D721Med (cell line): ENCODE data around the gene PRSS22.
"Not testable (repeated sequence)": the region's sequence is repeated elsewhere in the genome, so short reads cannot be mapped to it uniquely, and the experiment has no call there.

Experiments used
- DNase-seq: peaks from one replicate; pipeline ENCODE4 v3.0.0; 2011; ENCODE audit warnings: low spot score; ENCODE audit not compliant: insufficient read length
- FAIRE-seq: peaks from 2 replicates; lab custom pipeline; 2011; peaks lifted over from hg19 to GRCh38; lab: Jason Lieb, UNC
- CTCF ChIP-seq: IDR thresholded peaks from 2 replicates; pipeline ENCODE4 v1.5.1; 2012; ENCODE audit warnings: mild to moderate bottlenecking, control low read depth; ENCODE audit not compliant: insufficient read depth; ENCODE audit errors: missing control alignments

Gene PRSS22

GRCh38 chr16:2857451-2858244, at the start of gene PRSS22:
PRSS22 (minus strand) TSS chr16:2858170; CDS start chr16:2858104, 66 bp downstream.
- no peak for TF ChIP-seq CTCF
- DNase-seq = peak; percentile 13
- FAIRE-seq = no peak

- not testable (repeated sequence) for DNase-seq, FAIRE-seq
- peak; percentile 19 for TF ChIP-seq CTCF
Observed at GRCh38 chr16:2907084-2907753, 49.2 kb upstream of the PRSS22 start.

- no peak for TF ChIP-seq CTCF
- DNase-seq (no peak), FAIRE-seq (no peak)
Observed at GRCh38 chr16:2905988-2906387, 48.0 kb upstream of the PRSS22 start.

- DNase-seq = peak; percentile 87
- TF ChIP-seq CTCF = no peak
- FAIRE-seq = no peak
Observed at GRCh38 chr16:2905241-2905987, 47.4 kb upstream of the PRSS22 start.

- no peak for FAIRE-seq
- DNase-seq = no peak
- TF ChIP-seq CTCF = no peak
Observed at GRCh38 chr16:2904922-2905240, 46.9 kb upstream of the PRSS22 start.

- FAIRE-seq = no peak
- peak; percentile 74 for TF ChIP-seq CTCF
- DNase-seq = peak; percentile 80
Observed at GRCh38 chr16:2904100-2904921, 46.3 kb upstream of the PRSS22 start.
